Measurements from ENCODE around the gene ST6GALNAC3.
A peak's percentile ranks its signal among the peaks of the same experiment; 100 is the strongest.
"Not testable (repeated sequence)": the region's sequence is repeated elsewhere in the genome, so short reads cannot be mapped to it uniquely, and the experiment has no call there.

Gene ST6GALNAC3

GRCh38 chr1:76073481-76073880 is 1.1 kb upstream of the ST6GALNAC3 start:
- no peak for DNase-seq (ENCODE audit: low spot score)

GRCh38 chr1:76075188-76075489 is 593 bp downstream of the ST6GALNAC3 start:
- DNase-seq (ENCODE audit: low spot score), result no peak

GRCh38 chr1:76075877-76076276 is 1.3 kb downstream of the ST6GALNAC3 start:
- no peak for DNase-seq (ENCODE audit: low spot score)

GRCh38 chr1:76079475-76080227 is 5.1 kb downstream of the ST6GALNAC3 start:
- no peak for DNase-seq (ENCODE audit: low spot score)

GRCh38 chr1:76080552-76081079 is 6.1 kb downstream of the ST6GALNAC3 start:
- DNase-seq (ENCODE audit: low spot score), result peak; percentile 23

- DNase-seq (ENCODE audit: low spot score), result no peak
Measured at GRCh38 chr1:76082062-76082461, 7.5 kb downstream of the ST6GALNAC3 start.

- DNase-seq (ENCODE audit: low spot score), result no peak
Measured at GRCh38 chr1:76083189-76083588, 8.6 kb downstream of the ST6GALNAC3 start.

GRCh38 chr1:76084029-76084627 is 9.6 kb downstream of the ST6GALNAC3 start:
- DNase-seq (ENCODE audit: low spot score), result no peak

- DNase-seq (ENCODE audit: low spot score), result no peak
Measured at GRCh38 chr1:76084685-76085084, 10.1 kb downstream of the ST6GALNAC3 start.

- no peak for DNase-seq (ENCODE audit: low spot score)
Measured at GRCh38 chr1:76086109-76086508, 11.6 kb downstream of the ST6GALNAC3 start.

- no peak for DNase-seq (ENCODE audit: low spot score)
Measured at GRCh38 chr1:76086597-76086996, 12.1 kb downstream of the ST6GALNAC3 start.

GRCh38 chr1:76090283-76091203 is 16.0 kb downstream of the ST6GALNAC3 start:
- no peak for DNase-seq (ENCODE audit: low spot score)

- DNase-seq (ENCODE audit: low spot score), result peak; percentile 15
Measured at GRCh38 chr1:76092812-76093211, 18.3 kb downstream of the ST6GALNAC3 start.

GRCh38 chr1:76093522-76094312 is 19.2 kb downstream of the ST6GALNAC3 start:
- no peak for DNase-seq (ENCODE audit: low spot score)

- no peak for DNase-seq (ENCODE audit: low spot score)
Measured at GRCh38 chr1:76095802-76096201, 21.3 kb downstream of the ST6GALNAC3 start.

- not testable (repeated sequence) for DNase-seq (ENCODE audit: low spot score)
Measured at GRCh38 chr1:76097064-76097463, 22.5 kb downstream of the ST6GALNAC3 start.

- DNase-seq (ENCODE audit: low spot score), result no peak
Measured at GRCh38 chr1:76098845-76099244, 24.3 kb downstream of the ST6GALNAC3 start.

GRCh38 chr1:76101548-76101947 is 27.0 kb downstream of the ST6GALNAC3 start:
- DNase-seq (ENCODE audit: low spot score), result no peak

- DNase-seq (ENCODE audit: low spot score), result no peak
Measured at GRCh38 chr1:76102046-76102445, 27.5 kb downstream of the ST6GALNAC3 start.

- DNase-seq (ENCODE audit: low spot score), result no peak
Measured at GRCh38 chr1:76103034-76103433, 28.5 kb downstream of the ST6GALNAC3 start.

- DNase-seq (ENCODE audit: low spot score), result no peak
Measured at GRCh38 chr1:76105372-76105771, 30.8 kb downstream of the ST6GALNAC3 start.

All from SK-N-DZ (cell line).